ENCODE results near the gene PLPPR1.

DNA sequence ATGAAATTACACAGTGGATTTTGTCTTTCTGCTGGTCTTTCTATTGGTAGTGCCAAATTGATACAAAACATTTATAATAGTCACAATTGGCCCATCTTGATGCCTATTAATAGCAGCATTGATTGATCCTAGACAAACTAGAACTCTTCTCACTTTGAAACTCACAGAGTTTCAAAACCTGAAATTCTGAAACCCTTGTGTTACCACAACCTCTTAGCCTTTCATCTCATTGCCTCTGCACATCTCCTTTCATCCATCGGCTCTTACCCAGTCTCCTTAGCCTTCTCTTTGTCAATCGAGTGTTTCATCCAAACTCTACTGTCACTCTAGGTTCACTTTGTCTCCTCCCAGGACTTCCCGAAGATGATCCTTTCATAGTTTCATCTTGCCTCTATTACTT, 22.1 kb downstream of the PLPPR1 start:
- TF ChIP-seq POLR2A (IDR thresholded peaks at IDR 0.05), result no peak
- TF ChIP-seq, protein P1, sequence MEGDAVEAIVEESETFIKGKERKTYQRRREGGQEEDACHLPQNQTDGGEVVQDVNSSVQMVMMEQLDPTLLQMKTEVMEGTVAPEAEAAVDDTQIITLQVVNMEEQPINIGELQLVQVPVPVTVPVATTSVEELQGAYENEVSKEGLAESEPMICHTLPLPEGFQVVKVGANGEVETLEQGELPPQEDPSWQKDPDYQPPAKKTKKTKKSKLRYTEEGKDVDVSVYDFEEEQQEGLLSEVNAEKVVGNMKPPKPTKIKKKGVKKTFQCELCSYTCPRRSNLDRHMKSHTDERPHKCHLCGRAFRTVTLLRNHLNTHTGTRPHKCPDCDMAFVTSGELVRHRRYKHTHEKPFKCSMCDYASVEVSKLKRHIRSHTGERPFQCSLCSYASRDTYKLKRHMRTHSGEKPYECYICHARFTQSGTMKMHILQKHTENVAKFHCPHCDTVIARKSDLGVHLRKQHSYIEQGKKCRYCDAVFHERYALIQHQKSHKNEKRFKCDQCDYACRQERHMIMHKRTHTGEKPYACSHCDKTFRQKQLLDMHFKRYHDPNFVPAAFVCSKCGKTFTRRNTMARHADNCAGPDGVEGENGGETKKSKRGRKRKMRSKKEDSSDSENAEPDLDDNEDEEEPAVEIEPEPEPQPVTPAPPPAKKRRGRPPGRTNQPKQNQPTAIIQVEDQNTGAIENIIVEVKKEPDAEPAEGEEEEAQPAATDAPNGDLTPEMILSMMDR (IDR thresholded peaks at IDR 0.05), result no peak
- no peak for TF ChIP-seq POLR2AphosphoS5 (IDR thresholded peaks at IDR 0.05)
- no peak for TF ChIP-seq EP300 (IDR thresholded peaks at IDR 0.05; ENCODE audit: low read depth)

Measured in transverse colon (tissue), 4 donors.